Keratinocyte (primary cell): ENCODE data around the gene UMAD1. TPM values are rescaled to one million over a fixed set of nuclear protein-coding genes. Genes with fewer than 3 reads are reported as not detected.
A peak's percentile ranks its signal among the peaks of the same experiment; 100 is the strongest.

Experiments
- DNase-seq: peaks from one replicate; pipeline ENCODE4 v3.0.0-alpha.2; 2011; ENCODE audit warnings: low read depth, missing footprints, low spot score
- FAIRE-seq: peaks from 2 replicates; lab custom pipeline; 2011; peaks lifted over from hg19 to GRCh38; lab: Jason Lieb, UNC
- H2AFZ ChIP-seq: 2 replicates; pipeline ENCODE4 v1.6.0; 2012; ENCODE audit warnings: low read length, control low read depth, inconsistent platforms; ENCODE audit not compliant: control insufficient read depth
- H3K27ac ChIP-seq: 2 replicates; pipeline ENCODE4 v1.5.1; 2011; ENCODE audit warnings: low read length; ENCODE audit not compliant: control insufficient read depth, insufficient read depth
- H3K27me3 ChIP-seq: 3 replicates; pipeline ENCODE4 v1.6.0; 2011; ENCODE audit warnings: low read length; ENCODE audit not compliant: control insufficient read depth, insufficient read depth; ENCODE audit errors: extremely low read depth
- H3K36me3 ChIP-seq, 2 experiments: 2 replicates in 1 of 2; 3 replicates in 1 of 2; pipeline ENCODE4 v1.5.1; 2011; ENCODE audit warnings: low read length in 2 of 2, mild to moderate bottlenecking in 1 of 2; ENCODE audit not compliant: control insufficient read depth in 2 of 2, insufficient read depth in 2 of 2; ENCODE audit errors: extremely low read depth in 1 of 2
- H3K4me1 ChIP-seq: 3 replicates; pipeline ENCODE4 v1.5.1; 2011; ENCODE audit warnings: low read length; ENCODE audit not compliant: control insufficient read depth, insufficient read depth; ENCODE audit errors: extremely low read depth
- H3K4me2 ChIP-seq: 3 replicates; pipeline ENCODE4 v1.6.0; 2011; ENCODE audit warnings: low read depth, low read length; ENCODE audit not compliant: control insufficient read depth, insufficient read depth; ENCODE audit errors: extremely low read depth
- H3K4me3 ChIP-seq, 3 experiments: fragments of 200-600 bp in 1 of 3; sonication (generic) in 1 of 3; 2 replicates in 2 of 3; 3 replicates in 1 of 3; pipeline ENCODE4 v1.5.1; 2011 to 2016; ENCODE audit warnings: low read length in 3 of 3, mild to moderate bottlenecking in 3 of 3, control low read depth in 2 of 3, inconsistent platforms in 1 of 3, low read depth in 1 of 3, mixed read lengths in 1 of 3, mixed run types in 1 of 3, moderate library complexity in 1 of 3; ENCODE audit not compliant: control insufficient read depth in 2 of 3, insufficient read depth in 2 of 3; ENCODE audit errors: extremely low read depth in 1 of 3
- H3K79me2 ChIP-seq: 2 replicates; pipeline ENCODE4 v1.6.0; 2012; ENCODE audit warnings: low read length; ENCODE audit not compliant: control insufficient read depth, insufficient read depth
- H3K9ac ChIP-seq: 3 replicates; pipeline ENCODE4 v1.6.0; 2011; ENCODE audit warnings: low read length; ENCODE audit not compliant: control insufficient read depth, insufficient read depth; ENCODE audit errors: extremely low read depth
- H3K9me1 ChIP-seq: 3 replicates; pipeline ENCODE4 v1.6.0; 2011; ENCODE audit warnings: low read length; ENCODE audit not compliant: control insufficient read depth, insufficient read depth; ENCODE audit errors: extremely low read depth
- H3K9me3 ChIP-seq: 2 replicates; pipeline ENCODE4 v1.5.1; 2012; ENCODE audit warnings: low read depth, low read length; ENCODE audit not compliant: control insufficient read depth
- H4K20me1 ChIP-seq: 3 replicates; pipeline ENCODE4 v1.6.0; 2011; ENCODE audit warnings: low read length; ENCODE audit not compliant: control insufficient read depth, insufficient read depth; ENCODE audit errors: extremely low read depth
- CTCF ChIP-seq, 3 experiments: IDR thresholded peaks in 1 of 3; conservative IDR thresholded peaks in 1 of 3; optimal IDR thresholded peaks in 1 of 3; 2 replicates in 2 of 3; 3 replicates in 1 of 3; pipeline versions ENCODE3 to v1.5.1; 2011; ENCODE audit warnings: low read length in 3 of 3, mild to moderate bottlenecking in 3 of 3, moderate library complexity in 2 of 3, control low read depth in 1 of 3, inconsistent platforms in 1 of 3; ENCODE audit not compliant: insufficient read depth in 2 of 3; ENCODE audit errors: extremely low read depth in 1 of 3
- EZH2 ChIP-seq: IDR thresholded peaks from one replicate; pipeline ENCODE4 v1.6.1; 2012; ENCODE audit warnings: inconsistent platforms, mild to moderate bottlenecking, low read length, moderate library complexity
- dilution Hi-C: fragments of 300-500 bp; cut with MboI; formaldehyde crosslinking; loops from one replicate; pipeline ENCODE4 v1.7.0; 2020; ENCODE audit warnings: low sequenced_read_pairs; ENCODE audit not compliant: extremely low pct_ligation_motif_present
- polyA plus RNA-seq, 5 experiments: library from polyadenylated mRNA; depleted of rRNA in 3 of 5; stranded (reverse) in 3 of 5; stranded (forward) in 1 of 5; unstranded in 1 of 5; fragments of >200 nt; gene quantifications; 1 replicate in 1 of 5; 2 replicates in 3 of 5; 3 replicates in 1 of 5; pipeline versions ENCODE4 v1.2.1 to v1.2.3, GENCODE V29; 2011 to 2012; ENCODE audit warnings: missing spikeins in 2 of 5, low read depth in 1 of 5, low replicate concordance in 1 of 5

Gene UMAD1
- polyA plus RNA-seq, 1 donor (not counting 4 experiments of a cell fraction or from before 2014, with no cell fraction given), result 18.2 TPM

GRCh38 chr7:7694542-7694941 is 54.0 kb downstream of the UMAD1 start:
- no peaks in the 10 kb centered on the region for H3K79me2 ChIP-seq
- H2AFZ ChIP-seq, result no peak overlapping the region
- H3K27me3 ChIP-seq, result no peaks in the 10 kb centered on the region
- no peak overlapping the region for H3K4me3 ChIP-seq
- H3K9ac ChIP-seq, result no peak overlapping the region
- no peak overlapping the region for H3K4me2 ChIP-seq
- H3K9me3 ChIP-seq, result no peaks in the 10 kb centered on the region
- peaks cover 10% of the 10 kb centered on the region for H3K4me1 ChIP-seq
- no peaks in the 10 kb centered on the region for H3K9me1 ChIP-seq
- TF ChIP-seq CTCF (optimal IDR thresholded peaks at IDR 0.05 in 1 of 3, IDR thresholded peaks at IDR 0.05 in 1 of 3, conservative IDR thresholded peaks at IDR 0.05 in 1 of 3; ENCODE audit: extremely low read depth in 1 of 3, insufficient read depth in 2 of 3, low read length in 3 of 3), result no peak
- no peak for TF ChIP-seq EZH2
- dilution Hi-C loops, result no loop called here
- FAIRE-seq (no peak), DNase-seq (no peak)
- no peaks in the 10 kb centered on the region for H4K20me1 ChIP-seq
- H3K27ac ChIP-seq, result no peak overlapping the region
- no peaks in the 10 kb centered on the region for H3K36me3 ChIP-seq

GRCh38 chr7:7695111-7695817 is 54.7 kb downstream of the UMAD1 start:
- TF ChIP-seq CTCF (optimal IDR thresholded peaks at IDR 0.05 in 1 of 3, IDR thresholded peaks at IDR 0.05 in 1 of 3, conservative IDR thresholded peaks at IDR 0.05 in 1 of 3; ENCODE audit: extremely low read depth in 1 of 3, insufficient read depth in 2 of 3, low read length in 3 of 3) (no peak), EZH2 (no peak)
- no peaks in the 10 kb centered on the region for H3K36me3 ChIP-seq
- dilution Hi-C loops, result no loop called here

More at GRCh38 chr7:7695111-7695817, 54.7 kb downstream of the UMAD1 start:
- Histone ChIP-seq H3K27ac (no peak overlapping the region), H3K9me1 (no peaks in the 10 kb centered on the region), H3K9ac (no peak overlapping the region), H2AFZ (no peak overlapping the region), H3K9me3 (no peaks in the 10 kb centered on the region), H3K4me3 (no peak overlapping the region), H4K20me1 (no peaks in the 10 kb centered on the region), H3K79me2 (no peaks in the 10 kb centered on the region), H3K27me3 (no peaks in the 10 kb centered on the region), H3K4me2 (no peak overlapping the region), H3K4me1 (peaks cover 10% of the 10 kb centered on the region)
- no peak for DNase-seq
- FAIRE-seq, result peak; percentile 58
